Stimulated activated CD8-positive, alpha-beta memory T cell treated with anti-CD3 and anti-CD28 coated beads, Interleukin-12 subunit alpha, Interleukin-12 subunit beta, amount 100 ng/mL, for 4 hours (primary cell): ENCODE data around the gene ZNF92.
"Not testable (repeated sequence)": the region's sequence is repeated elsewhere in the genome, so short reads cannot be mapped to it uniquely, and the experiment has no call there.

Source experiments
- DNase-seq: peaks from one replicate; pipeline ENCODE4 v3.0.0-alpha.2; 2020; ENCODE audit warnings: low read depth

The ZNF92 gene

GRCh38 chr7:65429642-65430343, 56.1 kb downstream of the ZNF92 start:
- DNase-seq: no peak

- no peak for DNase-seq
Measured at GRCh38 chr7:65430344-65431186, 56.9 kb downstream of the ZNF92 start.

- no peak for DNase-seq
Measured at GRCh38 chr7:65434307-65434706, 60.7 kb downstream of the ZNF92 start.

GRCh38 chr7:65436163-65436562, 62.5 kb downstream of the ZNF92 start:
- no peak for DNase-seq

GRCh38 chr7:65438598-65438997, 64.9 kb downstream of the ZNF92 start:
- no peak for DNase-seq

GRCh38 chr7:65441010-65441409, 67.4 kb downstream of the ZNF92 start:
- DNase-seq: no peak

GRCh38 chr7:65444205-65444842, 70.7 kb downstream of the ZNF92 start:
- DNase-seq: no peak

GRCh38 chr7:65444899-65445823, 71.5 kb downstream of the ZNF92 start:
- DNase-seq: no peak

GRCh38 chr7:65447041-65447440, 73.4 kb downstream of the ZNF92 start:
- not testable (repeated sequence) for DNase-seq

- DNase-seq: no peak
Measured at GRCh38 chr7:65448816-65449504, 75.3 kb downstream of the ZNF92 start.

- no peak for DNase-seq
Measured at GRCh38 chr7:65449505-65449852, 75.8 kb downstream of the ZNF92 start.
